B cell (primary cell): Measurements from ENCODE around the gene CTBP2.

ENCODE experiments used
- CTCF ChIP-seq: fragments of 200-600 bp; IDR thresholded peaks from one replicate; pipeline ENCODE4 v1.8.0; 2022; ENCODE audit warnings: antibody characterized with exemption, mild to moderate bottlenecking
- EZH2 ChIP-seq: IDR thresholded peaks from 2 replicates; pipeline ENCODE4 v1.6.1; 2012; ENCODE audit warnings: borderline replicate concordance, low read depth, mild to moderate bottlenecking, moderate library complexity, low read length; ENCODE audit not compliant: insufficient read depth, poor library complexity, severe bottlenecking

- no peak for TF ChIP-seq CTCF
- TF ChIP-seq EZH2: no peak
Measured at GRCh38 chr10:125121003-125121402, 39.4 kb downstream of the CTBP2 start.
